Peyer's patch (tissue), 4 donors: ENCODE results near the gene PANX2. TPM values are rescaled to one million over a fixed set of nuclear protein-coding genes. Genes with fewer than 3 reads are reported as not detected.

Experiments used
- DNase-seq, 3 donors: peaks; one replicate each; pipeline ENCODE4 v3.0.0-alpha.2; 2017 to 2019
- H3K27ac ChIP-seq, 4 donors: fragments of 200-600 bp; sonication (generic); one replicate each; pipeline ENCODE4 v1.5.1; 2016 to 2019
- H3K27me3 ChIP-seq, 2 donors: fragments of 200-600 bp; sonication (generic); one replicate each; pipeline ENCODE4 v1.5.1; 2019
- H3K36me3 ChIP-seq, 3 donors: fragments of 200-600 bp; sonication (generic); one replicate each; pipeline ENCODE4 v1.5.1; 2016 to 2019
- H3K4me1 ChIP-seq, 4 donors: fragments of 200-600 bp; sonication (generic); one replicate each; pipeline ENCODE4 v1.5.1; 2016 to 2019
- H3K4me3 ChIP-seq, 4 donors: fragments of 200-600 bp; sonication (generic); 1 replicate in 3 of 4; 2 replicates in 1 of 4; pipeline ENCODE4 v1.5.1; 2016 to 2019; ENCODE audit warnings: mild to moderate bottlenecking in 1 of 4
- H3K9me3 ChIP-seq, 4 donors: fragments of 200-600 bp; sonication (generic); one replicate each; pipeline ENCODE4 v1.5.1; 2016 to 2019; ENCODE audit warnings: mild to moderate bottlenecking in 1 of 4
- POLR2A ChIP-seq, 2 donors: fragments of 450-650 bp; IDR thresholded peaks; one replicate each; pipeline ENCODE4 v1.5.1; 2017; ENCODE audit warnings: antibody characterized with exemption in 2 of 2, mild to moderate bottlenecking in 2 of 2, moderate library complexity in 2 of 2
- total RNA-seq, 4 donors: library from RNA; depleted of rRNA; stranded (reverse); fragments of >200 nt; gene quantifications; one replicate each; pipeline ENCODE4 v1.1.0, GENCODE V29; 2016
- TF ChIP-seq, protein P1 (sequence below), 6 experiments: fragments of 450-650 bp in 4 of 6; fragments of 200-600 bp in 2 of 6; sonication (generic) in 1 of 6; IDR thresholded peaks; one replicate each; pipeline ENCODE4 v1.5.1; 2017 to 2019; ENCODE audit warnings: antibody characterized with exemption in 6 of 6, mild to moderate bottlenecking in 3 of 6, moderate library complexity in 1 of 6

The PANX2 gene
- total RNA-seq, 4 donors from 2014 or later: 0.40 TPM; not detected in 3

DNA sequence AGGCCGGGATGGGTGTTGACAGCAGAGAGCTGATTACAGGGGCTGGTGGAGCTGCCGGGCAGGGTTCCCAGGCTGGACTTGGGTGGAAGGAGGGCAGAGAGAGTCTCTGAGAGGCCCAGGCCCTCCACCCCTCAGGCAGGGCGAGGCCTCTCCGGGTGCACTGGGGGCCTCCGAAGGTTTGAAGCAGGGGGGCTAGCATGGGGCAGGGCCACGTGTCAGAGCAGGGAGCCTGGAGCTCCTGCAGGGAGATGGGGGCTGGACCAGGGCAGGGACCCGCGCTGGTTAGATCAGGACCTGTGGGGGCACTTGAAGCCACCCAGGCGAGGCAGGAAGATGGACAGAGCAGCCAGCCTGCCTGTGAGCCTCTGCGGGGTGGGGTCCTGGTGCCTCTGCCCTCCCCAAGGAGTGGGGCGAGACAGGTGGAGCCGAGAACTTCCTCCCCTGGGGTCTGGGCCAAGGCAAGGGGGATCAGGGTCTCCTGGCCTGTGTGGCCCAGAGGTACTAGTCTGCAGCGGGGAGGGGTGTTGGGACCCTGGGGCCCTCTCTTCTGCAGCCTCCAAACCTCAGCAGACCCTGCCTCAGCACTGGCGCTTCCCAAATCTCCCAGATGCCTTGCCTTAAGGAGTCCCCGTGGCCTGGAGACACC is 911 bp downstream of the PANX2 start:
- Histone ChIP-seq H3K4me3 (peak overlapping the region in 1 of 4 donors; percentile 58), H3K4me1 (peaks cover 0 to 14% (median 4%) of the 10 kb centered on the region in 4 donors), H3K27ac (no peak overlapping the region), H3K27me3 (peaks cover 0 to 18% of the 10 kb centered on the region in 2 donors), H3K36me3 (no peaks in the 10 kb centered on the region), H3K9me3 (no peaks in the 10 kb centered on the region)
- no peak for TF ChIP-seq POLR2A (IDR thresholded peaks at IDR 0.05)
- TF ChIP-seq, protein P1, sequence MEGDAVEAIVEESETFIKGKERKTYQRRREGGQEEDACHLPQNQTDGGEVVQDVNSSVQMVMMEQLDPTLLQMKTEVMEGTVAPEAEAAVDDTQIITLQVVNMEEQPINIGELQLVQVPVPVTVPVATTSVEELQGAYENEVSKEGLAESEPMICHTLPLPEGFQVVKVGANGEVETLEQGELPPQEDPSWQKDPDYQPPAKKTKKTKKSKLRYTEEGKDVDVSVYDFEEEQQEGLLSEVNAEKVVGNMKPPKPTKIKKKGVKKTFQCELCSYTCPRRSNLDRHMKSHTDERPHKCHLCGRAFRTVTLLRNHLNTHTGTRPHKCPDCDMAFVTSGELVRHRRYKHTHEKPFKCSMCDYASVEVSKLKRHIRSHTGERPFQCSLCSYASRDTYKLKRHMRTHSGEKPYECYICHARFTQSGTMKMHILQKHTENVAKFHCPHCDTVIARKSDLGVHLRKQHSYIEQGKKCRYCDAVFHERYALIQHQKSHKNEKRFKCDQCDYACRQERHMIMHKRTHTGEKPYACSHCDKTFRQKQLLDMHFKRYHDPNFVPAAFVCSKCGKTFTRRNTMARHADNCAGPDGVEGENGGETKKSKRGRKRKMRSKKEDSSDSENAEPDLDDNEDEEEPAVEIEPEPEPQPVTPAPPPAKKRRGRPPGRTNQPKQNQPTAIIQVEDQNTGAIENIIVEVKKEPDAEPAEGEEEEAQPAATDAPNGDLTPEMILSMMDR (IDR thresholded peaks at IDR 0.05): no peak
- DNase-seq: no peak

GRCh38 chr22:50171965-50172421 is 1.5 kb downstream of the PANX2 start:
- H3K27me3 ChIP-seq: peaks cover 0 to 18% of the 10 kb centered on the region in 2 donors
- no peak overlapping the region for H3K4me3 ChIP-seq
- H3K36me3 ChIP-seq: no peaks in the 10 kb centered on the region
- peaks cover 0 to 14% (median 4%) of the 10 kb centered on the region in 4 donors for H3K4me1 ChIP-seq
- H3K27ac ChIP-seq: no peak overlapping the region
- no peak for DNase-seq
- no peaks in the 10 kb centered on the region for H3K9me3 ChIP-seq
- TF ChIP-seq, protein P1 (IDR thresholded peaks at IDR 0.05): no peak
- TF ChIP-seq POLR2A (IDR thresholded peaks at IDR 0.05): no peak

DNA sequence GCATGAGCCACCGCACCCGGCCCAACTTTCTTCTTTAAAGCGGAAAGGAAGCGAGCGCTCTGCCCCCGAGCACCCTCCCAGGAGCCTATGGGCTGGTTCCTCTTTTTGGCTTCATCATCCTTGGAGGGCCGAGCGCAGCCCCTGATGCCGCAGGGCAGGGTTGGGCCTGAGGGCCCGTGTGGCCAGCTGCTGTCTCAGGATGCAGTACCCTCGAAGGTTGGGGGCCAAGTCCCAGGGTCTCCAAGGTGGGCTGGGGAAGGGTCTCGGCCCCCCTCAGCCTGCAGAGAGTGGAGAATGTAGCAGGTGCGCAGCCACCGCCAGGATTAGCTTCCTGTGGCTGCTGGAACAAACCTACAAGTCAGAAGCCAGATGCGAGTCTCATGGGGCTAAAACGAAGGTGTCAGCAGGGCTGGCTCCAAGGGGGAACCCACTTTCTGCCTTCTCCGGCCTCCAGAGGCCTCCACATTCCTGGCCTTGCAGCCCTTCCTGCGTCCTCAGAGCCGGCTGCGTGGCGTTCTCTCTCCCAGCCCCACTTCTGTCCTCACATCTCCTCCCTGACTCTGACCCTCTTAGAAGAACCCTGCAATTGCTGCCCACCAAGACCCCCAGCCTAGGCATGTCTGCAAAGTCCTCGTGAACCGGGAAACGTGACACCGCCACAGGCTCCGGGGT is 2.9 kb downstream of the PANX2 start:
- peak in 1 of 3 donors; percentile 55 for DNase-seq

DNA sequence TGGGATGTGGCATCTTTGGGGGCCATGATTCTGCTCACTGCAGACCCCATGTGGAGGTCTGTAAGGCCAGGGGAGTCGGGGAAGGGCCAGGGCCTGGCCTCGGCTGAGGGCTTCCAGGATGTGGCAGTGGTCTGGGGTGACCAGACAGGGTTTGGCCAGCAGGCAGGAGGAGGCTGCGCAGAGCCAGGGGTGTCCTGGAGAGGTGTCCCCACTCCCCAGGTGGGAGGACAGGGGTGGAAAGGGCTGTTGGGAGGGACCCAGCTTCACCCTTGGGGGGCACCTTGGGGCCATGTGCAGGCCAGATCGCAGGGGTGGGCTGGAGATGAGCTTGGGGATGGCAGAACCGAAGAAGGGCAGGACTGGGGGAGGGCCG is 3.4 kb downstream of the PANX2 start:
- Histone ChIP-seq H3K9me3 (no peaks in the 10 kb centered on the region), H3K36me3 (no peaks in the 10 kb centered on the region), H3K27ac (no peak overlapping the region), H3K4me3 (no peak overlapping the region), H3K4me1 (peaks cover 0 to 14% (median 4%) of the 10 kb centered on the region in 4 donors), H3K27me3 (peaks cover 0 to 18% of the 10 kb centered on the region in 2 donors)
- TF ChIP-seq, protein P1 (IDR thresholded peaks at IDR 0.05): no peak
- TF ChIP-seq POLR2A (IDR thresholded peaks at IDR 0.05): no peak
- DNase-seq: no peak

More for the DNA sequence above, 2.9 kb downstream of the PANX2 start:
- Histone ChIP-seq H3K9me3 (no peaks in the 10 kb centered on the region), H3K27me3 (peaks cover 0 to 18% of the 10 kb centered on the region in 2 donors), H3K36me3 (no peaks in the 10 kb centered on the region), H3K4me3 (no peak overlapping the region), H3K27ac (no peak overlapping the region), H3K4me1 (peaks cover 0 to 14% (median 4%) of the 10 kb centered on the region in 4 donors)
- no peak for TF ChIP-seq POLR2A (IDR thresholded peaks at IDR 0.05)
- TF ChIP-seq, protein P1 (IDR thresholded peaks at IDR 0.05): no peak

DNA sequence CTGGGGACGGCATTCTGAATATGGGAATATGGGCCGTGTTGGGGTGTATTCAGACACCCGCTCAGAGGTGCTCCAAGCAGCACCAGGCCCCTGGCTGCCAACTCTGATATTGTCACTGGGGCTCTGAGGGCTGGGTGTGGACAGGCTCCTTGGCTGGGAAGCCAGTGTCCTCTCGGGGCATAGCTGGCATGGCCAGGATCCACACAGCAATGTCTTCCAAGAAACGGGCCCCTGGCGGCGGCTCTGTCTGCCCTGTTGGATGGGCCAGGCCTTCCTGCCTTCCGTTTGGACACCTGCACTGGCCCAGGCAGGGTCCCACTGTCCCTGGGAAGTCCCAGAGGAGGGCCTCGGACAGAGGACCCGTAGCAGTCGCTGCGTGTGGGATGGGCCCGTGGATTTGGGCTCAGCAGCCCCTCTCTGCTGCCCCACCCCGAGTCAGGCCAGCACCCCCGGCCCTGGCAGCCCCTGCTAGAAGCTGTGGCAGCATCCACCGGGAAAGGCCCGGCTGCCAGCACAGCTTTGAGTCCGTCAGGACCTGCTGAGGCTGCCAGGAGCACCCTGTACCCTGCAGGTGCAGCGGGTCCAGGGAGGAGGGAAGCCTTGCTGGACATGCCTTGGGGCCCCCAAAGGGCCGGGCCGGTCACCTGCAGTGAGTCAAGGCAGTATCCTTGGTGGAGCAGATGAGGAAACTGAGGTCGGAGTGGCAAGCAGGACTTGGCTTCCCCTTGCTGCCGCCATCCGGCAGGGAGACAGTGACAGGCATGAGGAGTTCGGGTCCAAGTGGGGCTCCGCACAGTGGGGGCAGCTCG is 4.1 kb downstream of the PANX2 start:
- Histone ChIP-seq H3K27ac (no peak overlapping the region), H3K9me3 (no peaks in the 10 kb centered on the region), H3K4me3 (no peak overlapping the region), H3K27me3 (peaks cover 0 to 14% of the 10 kb centered on the region in 2 donors), H3K4me1 (peaks cover 0 to 11% (median 2%) of the 10 kb centered on the region in 4 donors), H3K36me3 (no peaks in the 10 kb centered on the region)
- DNase-seq: no peak
- TF ChIP-seq, protein P1 (IDR thresholded peaks at IDR 0.05): no peak
- TF ChIP-seq POLR2A (IDR thresholded peaks at IDR 0.05): no peak
